ENCODE data around the gene BCL7C. TPM values are rescaled to one million over a fixed set of nuclear protein-coding genes. Genes with fewer than 3 reads are reported as not detected.

BCL7C gene
- total and polyA plus RNA-seq, 3 donors from 2014 or later = 40.2 to 57.4 (median 49.6) TPM

- Histone ChIP-seq H3K36me3 (ENCODE audit: low read depth, missing control alignments) (no peaks in the 10 kb centered on the region), H3K27me3 (no peaks in the 10 kb centered on the region), H3K9me3 (no peaks in the 10 kb centered on the region), H3K27ac (peak overlapping the region in 1 of 2 donors; percentile 47), H3K4me1 (peaks cover 27% of the 10 kb centered on the region), H3K4me3 (no peak overlapping the region)
- 73 to 74% methylated on average over 6 to 11 of the region's 11 CpGs for WGBS, 2 donors
- no peak for DNase-seq
- intact Hi-C loops (cut with DNase I; ENCODE audit: low total_unique reads) = no loop called here
- TF ChIP-seq POLR2A (IDR thresholded peaks at IDR 0.05) = no peak
- TF ChIP-seq, protein P1, sequence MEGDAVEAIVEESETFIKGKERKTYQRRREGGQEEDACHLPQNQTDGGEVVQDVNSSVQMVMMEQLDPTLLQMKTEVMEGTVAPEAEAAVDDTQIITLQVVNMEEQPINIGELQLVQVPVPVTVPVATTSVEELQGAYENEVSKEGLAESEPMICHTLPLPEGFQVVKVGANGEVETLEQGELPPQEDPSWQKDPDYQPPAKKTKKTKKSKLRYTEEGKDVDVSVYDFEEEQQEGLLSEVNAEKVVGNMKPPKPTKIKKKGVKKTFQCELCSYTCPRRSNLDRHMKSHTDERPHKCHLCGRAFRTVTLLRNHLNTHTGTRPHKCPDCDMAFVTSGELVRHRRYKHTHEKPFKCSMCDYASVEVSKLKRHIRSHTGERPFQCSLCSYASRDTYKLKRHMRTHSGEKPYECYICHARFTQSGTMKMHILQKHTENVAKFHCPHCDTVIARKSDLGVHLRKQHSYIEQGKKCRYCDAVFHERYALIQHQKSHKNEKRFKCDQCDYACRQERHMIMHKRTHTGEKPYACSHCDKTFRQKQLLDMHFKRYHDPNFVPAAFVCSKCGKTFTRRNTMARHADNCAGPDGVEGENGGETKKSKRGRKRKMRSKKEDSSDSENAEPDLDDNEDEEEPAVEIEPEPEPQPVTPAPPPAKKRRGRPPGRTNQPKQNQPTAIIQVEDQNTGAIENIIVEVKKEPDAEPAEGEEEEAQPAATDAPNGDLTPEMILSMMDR (IDR thresholded peaks at IDR 0.05) = no peak
Measured at GRCh38 chr16:30928390-30928789, 34.5 kb upstream of the BCL7C start.

DNA sequence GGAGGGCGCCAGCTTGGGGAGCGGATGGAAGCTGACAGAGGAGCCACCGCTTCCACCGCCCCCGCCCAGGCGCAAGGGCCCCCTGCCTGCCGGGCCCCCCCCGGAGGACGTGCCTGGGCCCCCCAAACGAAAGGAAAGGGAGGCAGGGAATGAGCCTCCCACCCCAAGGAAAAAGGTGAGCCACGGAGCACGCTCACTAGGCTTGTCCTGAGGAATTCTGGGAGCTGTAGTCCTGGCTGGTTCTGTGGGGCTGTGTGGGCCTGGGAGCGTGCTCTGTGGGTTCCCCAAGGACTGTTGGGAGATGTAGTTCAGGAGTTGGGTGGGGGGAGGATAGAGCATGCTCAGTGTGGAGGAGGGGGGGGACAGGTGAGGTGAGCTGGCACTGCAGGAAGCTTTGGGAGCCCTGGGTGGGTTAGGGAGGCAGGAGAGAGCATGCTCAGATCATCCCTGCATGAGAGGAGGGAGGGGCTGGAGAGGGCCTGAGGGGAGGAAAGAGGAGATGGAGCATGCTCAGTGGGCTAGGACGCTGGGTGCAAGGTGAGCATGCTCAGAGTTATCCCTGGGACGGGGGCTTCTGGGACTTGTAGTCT is 34.0 kb upstream of the BCL7C start:
- intact Hi-C loops (cut with DNase I; ENCODE audit: low total_unique reads) = no loop called here
- Histone ChIP-seq H3K9me3 (no peaks in the 10 kb centered on the region), H3K4me1 (peaks cover 22% of the 10 kb centered on the region), H3K27me3 (no peaks in the 10 kb centered on the region), H3K4me3 (peak overlapping the region in 1 of 2 donors; percentile 44), H3K36me3 (ENCODE audit: low read depth, missing control alignments) (no peaks in the 10 kb centered on the region), H3K27ac (peak overlapping the region; percentile 38 to 68)
- DNase-seq = peak; percentile 90
- no peak for TF ChIP-seq POLR2A (IDR thresholded peaks at IDR 0.05)
- TF ChIP-seq, protein P1 (IDR thresholded peaks at IDR 0.05) = no peak
- 22 to 40% methylated on average over 5 to 15 of the region's 15 CpGs for WGBS, 2 donors

- DNase-seq = no peak
- intact Hi-C loops (cut with DNase I; ENCODE audit: low total_unique reads) = no loop called here
- Histone ChIP-seq H3K36me3 (ENCODE audit: low read depth, missing control alignments) (no peaks in the 10 kb centered on the region), H3K27ac (peak overlapping the region; percentile 38 to 68), H3K27me3 (no peaks in the 10 kb centered on the region), H3K4me1 (peaks cover 19% of the 10 kb centered on the region), H3K4me3 (peak overlapping the region in 1 of 2 donors; percentile 44), H3K9me3 (no peaks in the 10 kb centered on the region)
- TF ChIP-seq, protein P1 (IDR thresholded peaks at IDR 0.05) = no peak
- TF ChIP-seq POLR2A (IDR thresholded peaks at IDR 0.05) = no peak
- WGBS, 2 donors = 55 to 71% methylated on average over 9 to 22 of the region's 22 CpGs
Measured at GRCh38 chr16:30926937-30927788, 33.3 kb upstream of the BCL7C start.

DNA sequence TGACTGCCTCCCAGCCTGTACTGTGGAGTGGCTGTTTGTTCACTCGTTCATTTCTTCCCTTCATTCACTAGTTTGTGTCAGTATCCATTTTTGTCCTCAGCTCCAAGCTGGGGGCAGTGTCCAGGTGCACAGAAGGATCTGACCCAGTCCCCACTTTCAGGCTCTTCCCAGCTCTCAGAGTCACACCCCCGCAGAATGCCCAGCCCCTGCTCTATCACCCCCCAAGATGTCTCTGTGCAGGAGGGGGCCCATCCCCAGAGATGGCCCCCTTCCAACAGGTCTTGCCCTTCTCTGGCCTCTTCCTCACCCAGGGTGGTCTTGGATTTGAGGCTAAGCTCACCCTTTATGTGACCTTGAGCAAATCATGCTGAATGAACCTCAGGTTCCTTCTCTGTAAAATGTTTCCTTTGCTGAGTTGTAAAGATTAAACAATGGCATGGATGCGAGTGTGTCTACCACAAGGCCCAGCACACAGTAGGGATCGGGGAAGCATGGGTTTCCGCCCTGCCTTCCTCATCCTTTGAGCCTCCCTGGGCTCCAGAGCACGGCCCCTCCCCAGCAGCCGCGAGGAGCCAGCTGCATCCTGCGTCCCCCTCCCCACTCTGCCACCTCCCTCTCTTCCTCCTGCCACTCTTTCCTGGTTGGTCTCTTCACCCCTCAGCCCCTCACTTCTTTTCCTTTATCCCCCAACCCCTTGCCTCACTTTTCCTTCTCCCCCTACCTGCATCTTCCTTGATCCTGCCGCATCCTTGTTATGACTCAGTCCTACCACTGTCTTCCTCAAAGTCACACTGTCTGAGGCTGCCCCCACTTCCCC is 32.3 kb upstream of the BCL7C start:
- no peaks in the 10 kb centered on the region for H3K9me3 ChIP-seq
- H3K27ac ChIP-seq = peak overlapping the region; percentile 79 to 90
- no peaks in the 10 kb centered on the region for H3K36me3 ChIP-seq (ENCODE audit: low read depth, missing control alignments)
- TF ChIP-seq, protein P1 (IDR thresholded peaks at IDR 0.05) = no peak
- no peak for DNase-seq
- H3K27me3 ChIP-seq = no peaks in the 10 kb centered on the region
- H3K4me3 ChIP-seq = peak overlapping the region in 1 of 2 donors; percentile 87
- intact Hi-C loops (cut with DNase I; ENCODE audit: low total_unique reads) = no loop called here
- 57 to 59% methylated on average over 10 of the region's 10 CpGs for WGBS, 2 donors
- H3K4me1 ChIP-seq = peaks cover 19% of the 10 kb centered on the region

Measured in testis (tissue), 3 donors.